ENCODE measurements around the gene RPS6KA2.

Gene RPS6KA2

GRCh38 chr6:166650824-166651807 lies 24.1 kb upstream of the RPS6KA2 start:
- DNase-seq (ENCODE audit: low read depth, low spot score): no peak
- POLR2A ChIA-PET: interaction anchor here (0.7 kb wide), 1 partner anchor 65 kb away, joined by 3 read pairs; the partner anchor contains the start of gene RAMACL
- no peak for TF ChIP-seq CTCF (IDR thresholded peaks at IDR 0.05; ENCODE audit: insufficient read depth, low read length, missing control alignments)
- CTCF ChIA-PET: no interaction called here
- no peak overlapping the region for H3K4me3 ChIP-seq (ENCODE audit: low read depth, low read length)

GRCh38 chr6:166650047-166650446 lies 23.0 kb upstream of the RPS6KA2 start:
- DNase-seq (ENCODE audit: low read depth, low spot score): no peak
- POLR2A ChIA-PET: no interaction called here
- CTCF ChIA-PET: no interaction called here
- no peak overlapping the region for H3K4me3 ChIP-seq (ENCODE audit: low read depth, low read length)
- no peak for TF ChIP-seq CTCF (IDR thresholded peaks at IDR 0.05; ENCODE audit: insufficient read depth, low read length, missing control alignments)

GRCh38 chr6:166648846-166649245 lies 21.8 kb upstream of the RPS6KA2 start:
- no peak for TF ChIP-seq CTCF (IDR thresholded peaks at IDR 0.05; ENCODE audit: insufficient read depth, low read length, missing control alignments)
- no peak overlapping the region for H3K4me3 ChIP-seq (ENCODE audit: low read depth, low read length)
- POLR2A ChIA-PET: no interaction called here
- CTCF ChIA-PET: no interaction called here
- DNase-seq (ENCODE audit: low read depth, low spot score): no peak

GRCh38 chr6:166647896-166648295 lies 20.8 kb upstream of the RPS6KA2 start:
- ChIA-PET POLR2A (no interaction called here), CTCF (no interaction called here)
- no peak for TF ChIP-seq CTCF (IDR thresholded peaks at IDR 0.05; ENCODE audit: insufficient read depth, low read length, missing control alignments)
- no peak overlapping the region for H3K4me3 ChIP-seq (ENCODE audit: low read depth, low read length)
- DNase-seq (ENCODE audit: low read depth, low spot score): no peak

- ChIA-PET POLR2A (no interaction called here), CTCF (no interaction called here)
Measured at GRCh38 chr6:166646716-166647115, 19.7 kb upstream of the RPS6KA2 start.

More at GRCh38 chr6:166646716-166647115, 19.7 kb upstream of the RPS6KA2 start:
- no peak overlapping the region for H3K4me3 ChIP-seq (ENCODE audit: low read depth, low read length)
- no peak for DNase-seq (ENCODE audit: low read depth, low spot score)
- no peak for TF ChIP-seq CTCF (IDR thresholded peaks at IDR 0.05; ENCODE audit: insufficient read depth, low read length, missing control alignments)

All from AG04449 (cell line).